ENCODE results near the gene BLM.

The BLM gene

GRCh38 chr15:90691982-90692773 lies 25.0 kb upstream of the BLM start:
- DNase-seq, result no peak

- DNase-seq, result no peak
Observed at GRCh38 chr15:90694987-90695386, 22.2 kb upstream of the BLM start.

GRCh38 chr15:90697175-90697574 lies 20.0 kb upstream of the BLM start:
- no peak for DNase-seq

- no peak for DNase-seq
Observed at GRCh38 chr15:90698629-90699028, 18.5 kb upstream of the BLM start.

GRCh38 chr15:90701048-90701447 lies 16.1 kb upstream of the BLM start:
- DNase-seq, result no peak

- no peak for DNase-seq
Observed at GRCh38 chr15:90701880-90702630, 15.1 kb upstream of the BLM start.

- no peak for DNase-seq
Observed at GRCh38 chr15:90703455-90703854, 13.7 kb upstream of the BLM start.

- no peak for DNase-seq
Observed at GRCh38 chr15:90705212-90705611, 11.9 kb upstream of the BLM start.

- DNase-seq, result no peak
Observed at GRCh38 chr15:90706394-90707327, 10.5 kb upstream of the BLM start.

- no peak for DNase-seq
Observed at GRCh38 chr15:90707489-90707888, 9.7 kb upstream of the BLM start.

- no peak for DNase-seq
Observed at GRCh38 chr15:90708516-90708915, 8.6 kb upstream of the BLM start.

GRCh38 chr15:90709278-90709677 lies 7.9 kb upstream of the BLM start:
- no peak for DNase-seq

- DNase-seq, result no peak
Observed at GRCh38 chr15:90710436-90711027, 6.6 kb upstream of the BLM start.

- DNase-seq, result no peak
Observed at GRCh38 chr15:90711418-90711824, 5.7 kb upstream of the BLM start.

GRCh38 chr15:90711842-90712241 lies 5.3 kb upstream of the BLM start:
- no peak for DNase-seq

- no peak for DNase-seq
Observed at GRCh38 chr15:90713081-90713480, 4.1 kb upstream of the BLM start.

GRCh38 chr15:90716317-90716975 lies 700 bp upstream of the BLM start:
- no peak for DNase-seq

GRCh38 chr15:90718232-90718631 lies 1.1 kb downstream of the BLM start:
- no peak for DNase-seq

- DNase-seq, result no peak
Observed at GRCh38 chr15:90720131-90720530, 3.0 kb downstream of the BLM start.

GRCh38 chr15:90729261-90729660 lies 12.1 kb downstream of the BLM start:
- no peak for DNase-seq

GRCh38 chr15:90730290-90730689 lies 13.1 kb downstream of the BLM start:
- DNase-seq, result no peak

- DNase-seq, result no peak
Observed at GRCh38 chr15:90735923-90736322, 18.8 kb downstream of the BLM start.

Data from NCI-H1048 (cell line).